GM11168 (cell line): ENCODE results near the gene PRPF38B.
"Not testable (repeated sequence)": the region's sequence is repeated elsewhere in the genome, so short reads cannot be mapped to it uniquely, and the experiment has no call there.

Source experiments
- in situ Hi-C: fragments of 300-500 bp; cut with MboI; formaldehyde crosslinking; loops from one replicate; pipeline ENCODE4 v1.12.0; 2022; ENCODE audit warnings: low sequenced_read_pairs; ENCODE audit not compliant: unreplicated experiment

Gene PRPF38B

DNA sequence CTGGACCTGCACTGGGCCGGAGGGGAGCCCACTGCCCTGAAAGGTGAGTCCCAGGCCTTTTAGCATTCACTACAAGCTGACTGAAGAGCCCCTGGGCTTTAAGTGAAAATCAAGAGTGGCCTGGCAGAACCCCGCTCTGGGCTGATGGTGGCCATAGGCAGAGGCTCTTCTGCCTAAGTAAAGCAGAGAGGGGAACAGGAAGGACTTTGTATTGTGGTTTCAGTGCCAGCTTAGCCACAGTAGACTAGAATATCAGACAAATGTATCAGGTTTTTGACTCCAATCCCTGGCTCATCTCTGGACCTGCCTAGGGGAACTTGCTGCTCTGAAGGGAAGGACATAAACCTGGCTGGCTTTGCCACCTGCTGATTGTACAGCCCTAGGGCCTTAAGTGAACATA, 21.0 kb upstream of the PRPF38B start:
- in situ Hi-C loops = no loop called here

- in situ Hi-C loops = no loop called here
These were observed 13.4 kb upstream of the PRPF38B start for GRCh38 chr1:108678706-108679105.

- in situ Hi-C loops = no loop called here
These were observed 12.4 kb upstream of the PRPF38B start for GRCh38 chr1:108679586-108680213.

DNA sequence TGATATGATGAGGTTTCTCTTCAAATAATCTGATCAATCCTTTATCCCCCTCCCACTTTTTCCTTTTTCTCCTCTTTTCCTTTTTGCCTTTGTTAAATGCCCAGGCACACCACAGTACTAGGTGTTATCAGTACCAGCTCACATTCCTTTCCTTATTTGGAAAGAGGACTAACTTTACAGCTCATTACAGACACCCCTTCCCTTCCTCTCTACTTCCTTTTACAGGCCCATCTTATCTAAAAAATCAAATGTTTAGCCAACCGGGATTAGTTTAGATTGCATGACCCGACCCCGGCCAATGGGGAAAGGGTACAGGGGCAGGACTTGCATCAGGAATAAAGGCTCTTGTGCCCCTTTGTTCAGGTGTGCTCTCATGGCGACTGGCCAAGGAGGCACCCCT, 10.4 kb upstream of the PRPF38B start:
- in situ Hi-C loops = not testable (repeated sequence)

GRCh38 chr1:108685529-108685928, 6.6 kb upstream of the PRPF38B start:
- in situ Hi-C loops = no loop called here

GRCh38 chr1:108686614-108687313, 5.3 kb upstream of the PRPF38B start:
- in situ Hi-C loops = no loop called here

DNA sequence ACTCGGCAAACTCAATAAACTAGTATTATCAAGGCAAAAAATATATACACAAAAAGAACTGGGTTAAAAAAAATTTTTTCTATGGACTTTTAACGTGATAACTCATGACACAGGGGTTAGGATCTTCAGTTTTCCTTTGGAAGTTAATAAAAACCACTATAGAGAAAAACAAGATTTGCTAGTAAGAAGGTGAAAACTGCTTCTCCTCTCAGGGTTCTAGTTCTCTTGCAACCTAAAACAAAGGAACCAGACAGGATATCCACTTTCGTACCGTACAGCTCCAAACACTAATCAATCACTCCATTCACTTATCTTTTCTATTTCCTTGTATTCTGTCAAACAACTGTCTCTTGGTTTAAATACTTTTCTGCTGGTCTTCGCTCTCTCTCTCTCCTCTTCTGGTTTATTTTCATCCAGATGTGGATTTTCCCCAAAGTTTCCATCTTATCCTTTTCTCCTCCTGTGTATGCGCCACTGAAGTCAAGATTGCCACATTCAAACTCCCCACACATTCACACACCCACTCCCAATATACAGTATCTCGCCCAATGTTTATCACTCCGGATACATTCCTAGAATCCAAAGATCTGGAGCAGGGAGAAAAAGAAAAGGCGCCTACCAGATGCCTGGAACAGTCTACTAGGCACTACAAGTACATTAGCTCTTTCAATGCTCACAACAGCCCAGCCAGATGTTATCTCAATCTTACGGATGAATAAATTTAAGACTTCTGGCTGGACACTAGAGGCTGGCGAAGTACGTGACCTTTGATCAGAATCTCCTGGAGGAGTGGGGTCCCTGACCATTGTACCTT, 775 bp upstream of the PRPF38B start:
- in situ Hi-C loops = no loop called here

GRCh38 chr1:108692724-108693655, 880 bp downstream of the PRPF38B start:
- in situ Hi-C loops = no loop called here

GRCh38 chr1:108695535-108695934, 3.4 kb downstream of the PRPF38B start:
- in situ Hi-C loops = no loop called here

DNA sequence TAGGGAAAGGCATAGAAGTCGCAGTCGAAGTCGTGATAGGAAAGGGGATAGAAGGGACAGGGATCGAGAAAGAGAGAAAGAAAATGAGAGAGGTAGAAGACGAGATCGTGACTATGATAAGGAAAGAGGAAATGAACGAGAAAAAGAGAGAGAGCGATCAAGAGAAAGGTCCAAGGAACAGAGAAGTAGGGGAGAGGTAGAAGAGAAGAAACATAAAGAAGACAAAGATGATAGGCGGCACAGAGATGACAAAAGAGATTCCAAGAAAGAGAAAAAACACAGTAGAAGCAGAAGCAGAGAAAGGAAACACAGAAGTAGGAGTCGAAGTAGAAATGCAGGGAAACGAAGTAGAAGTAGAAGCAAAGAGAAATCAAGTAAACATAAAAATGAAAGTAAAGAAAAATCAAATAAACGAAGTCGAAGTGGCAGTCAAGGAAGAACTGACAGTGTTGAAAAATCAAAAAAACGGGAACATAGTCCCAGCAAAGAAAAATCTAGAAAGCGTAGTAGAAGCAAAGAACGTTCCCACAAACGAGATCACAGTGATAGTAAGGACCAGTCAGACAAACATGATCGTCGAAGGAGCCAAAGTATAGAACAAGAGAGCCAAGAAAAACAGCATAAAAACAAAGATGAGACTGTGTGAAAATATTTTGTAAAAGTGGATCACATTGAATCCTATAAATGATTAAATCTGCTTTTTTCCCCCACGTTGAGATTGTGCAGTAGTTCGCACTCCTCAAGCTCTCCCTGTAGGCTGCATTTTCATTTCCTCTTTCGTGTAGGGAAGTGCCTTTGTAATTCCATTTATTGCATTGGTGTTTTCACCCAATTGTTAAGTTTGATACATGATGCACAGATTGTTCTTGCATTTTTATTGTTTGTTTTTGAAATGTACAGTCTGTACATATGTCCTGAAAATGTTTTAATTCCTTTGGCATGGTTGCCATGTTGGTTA, 7.5 kb downstream of the PRPF38B start:
- in situ Hi-C loops = no loop called here

DNA sequence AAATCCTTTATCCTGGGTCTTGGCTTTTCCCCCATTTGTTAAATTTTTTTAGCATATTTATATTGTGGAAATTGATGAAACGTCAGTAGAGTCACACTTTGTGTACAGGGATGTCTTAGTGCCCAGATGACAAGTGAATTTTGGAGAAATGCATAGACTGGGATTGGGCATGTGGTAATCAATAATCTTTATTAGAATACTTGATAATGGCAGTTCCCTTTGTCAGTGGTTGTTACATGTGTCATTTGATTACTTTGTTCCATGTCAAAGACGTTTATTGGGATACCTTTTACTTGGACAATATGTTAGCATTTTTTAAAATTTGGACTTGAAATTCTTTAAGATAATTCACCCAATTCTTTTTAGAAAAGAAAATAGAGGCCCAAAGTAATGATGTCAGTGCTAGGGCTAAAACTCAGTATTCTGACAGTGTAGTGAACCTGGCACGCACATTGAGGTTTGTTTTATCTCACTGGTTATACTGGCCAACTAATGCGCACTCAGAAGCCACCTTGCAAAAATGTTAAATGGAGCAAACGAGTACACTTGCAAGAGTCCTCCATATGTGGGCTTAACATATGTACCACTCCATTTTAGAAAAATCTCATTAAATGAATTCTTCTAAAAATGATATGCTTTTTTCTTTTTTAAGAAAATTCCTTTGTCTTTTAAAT, 9.2 kb downstream of the PRPF38B start:
- in situ Hi-C loops = no loop called here

- in situ Hi-C loops = not testable (repeated sequence)
These were observed 10.0 kb downstream of the PRPF38B start for GRCh38 chr1:108702109-108702508.

DNA sequence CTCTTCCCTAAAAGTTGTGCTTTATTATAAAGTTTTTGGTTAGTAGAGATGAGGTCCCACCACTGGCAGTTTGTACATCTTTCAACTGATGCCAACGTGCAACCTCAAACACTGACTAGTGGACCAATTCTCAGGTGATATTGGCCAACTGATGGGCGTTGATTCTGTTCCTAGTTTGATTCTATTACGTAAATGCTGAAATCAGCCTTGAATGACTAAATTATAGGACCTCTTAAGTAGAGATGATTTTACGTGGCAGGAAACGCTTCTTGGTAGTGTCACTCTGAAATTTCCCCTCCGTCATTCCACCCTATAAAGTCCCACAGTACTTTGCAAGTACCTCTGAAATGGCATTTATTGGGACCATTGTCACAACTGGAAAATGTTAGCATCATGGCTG, 11.8 kb downstream of the PRPF38B start:
- in situ Hi-C loops = no loop called here

DNA sequence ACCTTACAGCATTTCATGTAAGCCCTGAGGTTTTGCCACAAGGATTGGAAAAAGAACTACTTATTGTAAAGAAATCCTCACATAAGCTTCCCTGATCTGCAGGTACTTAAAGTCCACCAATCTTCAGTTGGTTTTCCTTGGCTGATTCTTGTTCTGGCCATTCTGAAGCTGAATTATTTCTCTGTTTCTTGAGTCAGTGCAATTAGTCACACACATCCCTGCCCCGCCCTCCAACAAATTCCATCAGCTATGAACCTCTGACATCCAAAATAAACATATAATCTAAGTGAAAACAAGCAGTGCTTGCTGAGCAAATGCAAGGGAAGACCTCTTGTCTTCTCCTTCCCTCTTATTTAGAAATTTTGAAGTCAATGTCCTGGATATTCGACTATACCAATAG, 12.4 kb downstream of the PRPF38B start:
- in situ Hi-C loops = no loop called here

- in situ Hi-C loops = no loop called here
These were observed 14.5 kb downstream of the PRPF38B start for GRCh38 chr1:108706643-108707042.

DNA sequence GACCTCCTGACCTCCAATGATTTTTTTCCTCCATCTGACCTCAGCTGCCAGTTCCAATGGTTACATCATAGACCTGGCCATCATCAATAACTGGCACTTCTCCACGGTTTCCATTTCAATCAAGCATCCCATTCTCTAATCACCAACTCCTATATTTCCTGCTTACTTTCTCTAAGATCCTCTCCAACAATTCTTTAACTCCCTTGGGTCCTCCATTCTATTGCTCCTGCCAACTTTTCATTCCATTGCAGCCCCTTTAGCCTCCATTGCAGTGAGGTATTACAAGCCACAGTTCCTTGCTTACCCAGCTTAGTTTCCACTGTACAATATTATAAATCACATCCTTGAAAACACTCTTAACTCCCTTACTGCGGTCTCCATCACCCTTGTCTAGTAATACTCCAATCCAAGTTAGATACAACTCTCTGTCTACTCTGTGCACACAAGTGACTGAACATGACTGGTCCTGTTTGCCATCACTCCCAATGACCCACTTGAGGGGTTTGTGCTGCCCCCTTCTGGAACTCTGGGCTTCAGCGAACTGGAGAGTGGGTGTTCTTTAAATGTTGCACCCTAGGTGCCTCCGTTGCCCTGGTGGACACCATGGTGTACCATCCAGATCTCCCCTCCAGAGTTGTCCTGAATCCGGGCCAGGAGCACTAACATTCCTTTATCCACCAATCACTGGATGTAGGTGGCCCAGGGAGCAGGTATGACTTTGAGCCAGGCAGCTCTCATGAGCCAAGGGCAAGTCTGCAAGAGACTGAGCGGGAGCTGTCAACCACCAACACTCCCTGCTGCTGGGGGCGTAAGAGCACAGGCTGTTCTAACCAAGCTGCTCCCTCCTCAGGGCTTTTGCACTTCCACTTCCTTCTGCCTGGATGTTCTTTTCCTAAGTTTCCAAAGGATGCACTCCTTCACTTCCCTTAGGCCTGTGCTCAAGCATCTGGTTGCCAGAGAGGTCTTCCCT, 16.9 kb downstream of the PRPF38B start:
- in situ Hi-C loops = no loop called here

DNA sequence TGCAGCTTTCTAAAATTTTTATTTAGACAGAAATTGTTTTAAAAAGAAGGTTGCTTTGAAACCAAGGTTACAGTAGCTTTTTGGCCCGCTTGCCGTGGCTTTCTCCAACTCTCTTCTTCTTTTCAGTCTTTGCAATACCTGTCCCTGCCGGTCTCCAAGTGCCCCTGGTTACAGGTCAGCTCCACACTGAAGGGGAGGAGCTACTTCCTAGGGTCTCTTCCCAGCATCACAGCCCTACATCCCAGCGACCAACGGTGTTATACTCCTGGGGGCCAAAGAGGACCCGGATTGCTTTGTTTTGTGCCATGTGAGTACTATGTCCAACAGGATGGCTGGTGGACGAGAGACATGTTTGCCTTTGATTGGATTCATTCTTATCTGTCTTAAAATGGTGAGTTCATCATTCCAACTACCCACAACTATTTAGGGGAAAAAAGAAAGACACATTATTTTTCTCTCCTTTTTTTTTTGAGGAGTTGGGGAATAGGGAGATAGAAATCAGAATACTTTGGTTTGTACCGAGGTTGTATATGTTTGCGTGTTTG, 20.6 kb downstream of the PRPF38B start, which contains the start of gene FNDC7:
Gene FNDC7 (plus strand): TSS at position 303 of the 545 bp plus-strand sequence. CDS start 26 bp downstream, at position 329.
- in situ Hi-C loops = no loop called here
